ENCODE measurements around the gene PDE4C. TPM values are rescaled to one million over a fixed set of nuclear protein-coding genes. Genes with fewer than 3 reads are reported as not detected.

Gene PDE4C
- total RNA-seq, 1 donor from 2014 or later = 1.4 TPM

DNA sequence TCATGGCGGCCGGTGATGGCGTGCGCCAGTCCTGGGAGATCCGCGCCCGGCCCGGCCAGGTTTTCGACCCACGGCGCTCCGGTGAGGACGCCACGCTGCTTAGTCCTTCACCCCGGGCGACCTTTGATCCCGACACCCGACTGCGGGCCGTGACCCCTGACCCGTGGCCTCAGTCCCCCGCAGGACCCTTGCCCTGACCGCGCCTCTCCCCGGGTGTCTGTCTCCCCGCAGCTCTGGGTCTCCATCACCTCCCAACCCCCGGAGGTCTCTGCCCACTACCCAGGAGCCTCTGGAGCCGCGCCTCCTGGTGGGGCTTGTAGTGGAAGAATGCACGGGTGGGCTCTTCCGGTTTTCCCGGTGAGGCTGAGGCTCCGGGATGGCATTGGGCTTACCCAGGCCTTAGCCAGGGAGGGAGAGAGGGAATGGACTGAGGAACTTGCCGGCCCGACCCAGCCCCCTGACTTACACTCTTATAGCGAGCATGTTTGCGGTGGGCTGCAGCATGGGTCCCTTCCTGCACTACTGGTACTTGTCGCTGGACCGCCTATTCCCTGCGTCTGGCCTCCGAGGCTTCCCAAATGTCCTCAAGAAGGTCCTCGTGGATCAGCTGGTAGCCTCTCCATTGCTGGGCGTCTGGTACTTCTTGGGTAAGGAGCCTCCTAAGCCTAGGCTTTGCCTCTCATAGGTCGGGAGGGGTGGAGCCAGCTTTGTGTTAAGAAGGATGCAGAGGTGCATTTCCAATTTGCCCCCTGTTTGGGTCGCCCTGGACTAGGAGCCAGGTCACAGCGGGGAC is 32.7 kb downstream of the PDE4C start:
- Mint-ChIP-seq H3K9me3 (no peaks in the 10 kb centered on the region), H3K27ac (peak overlapping the region; percentile 95), H3K4me3 (peak overlapping the region; percentile 82), H3K4me1 (peaks cover 17% of the 10 kb centered on the region), H3K27me3 (ENCODE audit: low read depth) (no peaks in the 10 kb centered on the region), H3K36me3 (peaks cover 6% of the 10 kb centered on the region)
- TF ChIP-seq, protein P1, sequence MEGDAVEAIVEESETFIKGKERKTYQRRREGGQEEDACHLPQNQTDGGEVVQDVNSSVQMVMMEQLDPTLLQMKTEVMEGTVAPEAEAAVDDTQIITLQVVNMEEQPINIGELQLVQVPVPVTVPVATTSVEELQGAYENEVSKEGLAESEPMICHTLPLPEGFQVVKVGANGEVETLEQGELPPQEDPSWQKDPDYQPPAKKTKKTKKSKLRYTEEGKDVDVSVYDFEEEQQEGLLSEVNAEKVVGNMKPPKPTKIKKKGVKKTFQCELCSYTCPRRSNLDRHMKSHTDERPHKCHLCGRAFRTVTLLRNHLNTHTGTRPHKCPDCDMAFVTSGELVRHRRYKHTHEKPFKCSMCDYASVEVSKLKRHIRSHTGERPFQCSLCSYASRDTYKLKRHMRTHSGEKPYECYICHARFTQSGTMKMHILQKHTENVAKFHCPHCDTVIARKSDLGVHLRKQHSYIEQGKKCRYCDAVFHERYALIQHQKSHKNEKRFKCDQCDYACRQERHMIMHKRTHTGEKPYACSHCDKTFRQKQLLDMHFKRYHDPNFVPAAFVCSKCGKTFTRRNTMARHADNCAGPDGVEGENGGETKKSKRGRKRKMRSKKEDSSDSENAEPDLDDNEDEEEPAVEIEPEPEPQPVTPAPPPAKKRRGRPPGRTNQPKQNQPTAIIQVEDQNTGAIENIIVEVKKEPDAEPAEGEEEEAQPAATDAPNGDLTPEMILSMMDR (IDR thresholded peaks at IDR 0.05; ENCODE audit: unreplicated experiment) = no peak
- DNase-seq (ENCODE audit: low spot score in 2 of 2, unreplicated experiment in 2 of 2) = no peak

DNA sequence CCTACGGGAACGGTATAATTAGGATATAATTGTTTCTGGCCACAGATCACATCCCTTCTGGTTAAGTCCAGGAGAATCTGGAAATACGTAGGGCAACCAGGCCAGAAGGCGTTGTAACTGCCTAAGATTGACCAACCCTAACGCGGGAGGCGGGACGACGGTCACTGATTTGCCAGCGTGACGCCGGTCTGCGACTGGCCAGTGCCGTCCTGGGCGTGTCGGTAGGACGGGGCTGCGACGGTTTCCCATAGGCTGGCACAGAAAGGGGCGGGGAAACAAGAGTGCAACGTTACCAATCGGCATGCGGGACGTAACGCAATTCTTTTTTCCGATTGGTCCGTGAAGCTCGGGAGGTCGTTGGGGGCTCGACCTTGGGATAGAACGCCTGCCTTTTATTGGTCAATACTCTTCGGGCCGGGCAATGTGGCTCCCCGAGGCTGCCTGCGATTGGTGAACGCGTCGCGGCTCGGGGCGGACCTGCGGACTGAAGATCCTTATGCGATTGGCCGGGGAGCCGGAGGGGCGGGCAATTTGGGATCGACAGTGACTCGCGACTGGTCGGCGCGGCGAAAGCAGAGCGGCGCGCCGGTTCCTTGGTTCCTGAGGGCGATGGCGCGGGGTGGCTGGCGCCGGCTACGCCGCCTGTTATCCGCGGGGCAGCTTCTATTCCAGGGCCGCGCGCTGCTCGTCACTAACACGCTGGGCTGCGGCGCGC is 33.4 kb downstream of the PDE4C start, which contains the start of gene MPV17L2:
TSS of gene MPV17L2 (plus strand) at position 546 of the 715 bp plus-strand sequence. CDS start at position 610, 64 bp downstream.
- peak within 1 kb of the TSS; percentile 95 for H3K27ac Mint-ChIP-seq
- H3K9me3 Mint-ChIP-seq = no peaks in the 10 kb centered on the region
- peak within 1 kb of the TSS; percentile 82 for H3K4me3 Mint-ChIP-seq
- DNase-seq (ENCODE audit: low spot score in 2 of 2, unreplicated experiment in 2 of 2) = peak; percentile 97
- no peaks in the 10 kb centered on the region for H3K36me3 Mint-ChIP-seq
- no peaks in the 10 kb centered on the region for H3K27me3 Mint-ChIP-seq (ENCODE audit: low read depth)
- H3K4me1 Mint-ChIP-seq = peaks cover 17% of the 10 kb centered on the region
- TF ChIP-seq, protein P1 (IDR thresholded peaks at IDR 0.05; ENCODE audit: unreplicated experiment) = no peak

DNA sequence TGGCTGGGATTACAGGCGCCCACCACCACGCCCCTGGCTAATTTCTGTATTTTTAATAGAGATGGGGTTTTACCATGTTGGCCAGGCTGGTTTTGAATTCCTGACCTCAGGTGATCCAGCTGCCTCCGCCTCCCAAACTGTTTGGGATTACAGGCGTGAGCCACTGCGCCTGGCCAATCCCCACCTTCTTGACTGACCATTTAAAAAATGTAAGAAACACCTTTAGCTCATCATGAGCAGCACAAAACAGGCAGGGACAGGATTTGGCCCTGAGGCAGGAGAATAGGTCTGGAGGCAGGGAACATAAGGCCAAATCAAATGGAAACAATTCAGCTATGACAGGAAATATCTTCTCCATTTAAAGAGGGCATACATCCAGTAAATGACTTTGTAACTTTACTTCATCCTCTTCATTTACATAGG is 34.6 kb downstream of the PDE4C start:
- Mint-ChIP-seq H3K4me3 (peak overlapping the region; percentile 82), H3K27ac (peak overlapping the region; percentile 95), H3K36me3 (no peaks in the 10 kb centered on the region), H3K9me3 (no peaks in the 10 kb centered on the region), H3K4me1 (peaks cover 17% of the 10 kb centered on the region), H3K27me3 (ENCODE audit: low read depth) (no peaks in the 10 kb centered on the region)
- DNase-seq (ENCODE audit: low spot score in 2 of 2, unreplicated experiment in 2 of 2) = no peak
- TF ChIP-seq, protein P1 (IDR thresholded peaks at IDR 0.05; ENCODE audit: unreplicated experiment) = no peak

DNA sequence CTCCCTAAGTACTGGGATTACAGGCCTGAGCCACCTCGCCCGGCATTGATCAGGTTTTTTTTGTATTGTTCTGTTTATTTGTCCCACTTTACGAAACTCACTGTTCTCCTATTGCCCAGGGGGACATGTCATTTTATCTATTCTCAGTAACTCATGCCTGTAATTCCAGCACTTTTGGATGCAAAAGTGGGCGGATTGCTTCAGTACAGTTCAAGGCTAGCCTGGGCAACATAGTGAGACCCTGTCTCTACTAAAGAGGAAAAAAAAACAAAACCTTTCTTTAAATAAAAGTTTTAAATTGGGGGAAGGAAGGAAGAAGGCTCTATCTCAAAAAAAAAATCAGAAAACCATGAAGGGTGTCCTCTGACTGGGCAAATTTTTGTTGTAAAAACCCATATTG is 36.0 kb downstream of the PDE4C start:
- Mint-ChIP-seq H3K9me3 (no peaks in the 10 kb centered on the region), H3K27me3 (ENCODE audit: low read depth) (peaks cover 1% of the 10 kb centered on the region), H3K27ac (no peak overlapping the region), H3K4me1 (peaks cover 17% of the 10 kb centered on the region), H3K4me3 (no peak overlapping the region), H3K36me3 (no peaks in the 10 kb centered on the region)
- DNase-seq (ENCODE audit: low spot score in 2 of 2, unreplicated experiment in 2 of 2) = no peak
- TF ChIP-seq, protein P1 (IDR thresholded peaks at IDR 0.05; ENCODE audit: unreplicated experiment) = no peak

DNA sequence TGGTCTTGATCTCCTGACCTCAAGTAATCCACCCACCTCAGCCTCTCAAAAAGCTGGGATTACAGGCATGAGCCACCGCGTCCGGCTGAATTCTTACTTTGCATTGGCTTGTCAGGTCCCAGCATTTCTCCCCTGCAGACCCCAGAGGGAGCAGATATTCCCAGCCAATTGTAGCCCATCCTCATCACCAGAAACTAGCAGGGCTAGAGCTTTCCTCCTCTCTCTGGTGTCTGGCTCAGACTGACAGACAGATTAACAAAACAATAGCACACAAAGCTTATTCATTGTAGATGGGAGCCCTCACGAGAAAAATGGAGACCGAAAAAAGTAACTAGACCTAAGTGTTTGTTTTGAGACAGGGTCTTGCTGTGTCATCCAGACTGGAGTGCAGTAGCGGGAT is 40.7 kb downstream of the PDE4C start:
- no peaks in the 10 kb centered on the region for H3K9me3 Mint-ChIP-seq
- H3K27ac Mint-ChIP-seq = no peak overlapping the region
- H3K4me1 Mint-ChIP-seq = no peaks in the 10 kb centered on the region
- TF ChIP-seq, protein P1 (IDR thresholded peaks at IDR 0.05; ENCODE audit: unreplicated experiment) = no peak
- DNase-seq (ENCODE audit: low spot score in 2 of 2, unreplicated experiment in 2 of 2) = no peak
- no peak overlapping the region for H3K4me3 Mint-ChIP-seq
- H3K36me3 Mint-ChIP-seq = no peaks in the 10 kb centered on the region
- peaks cover 1% of the 10 kb centered on the region for H3K27me3 Mint-ChIP-seq (ENCODE audit: low read depth)

Measured in mesothelial cell of epicardium (in vitro differentiated cells).